Neural cell (in vitro differentiated cells): ENCODE data around the gene CHD2.

Experiments
- MXI1 ChIP-seq: fragments of 450-650 bp; conservative IDR thresholded peaks from 2 replicates; pipeline ENCODE4 v1.6.1; 2014; ENCODE audit warnings: antibody characterized with exemption, mild to moderate bottlenecking; ENCODE audit not compliant: poor library complexity, severe bottlenecking
- TF ChIP-seq, protein P1 (sequence below): fragments of 450-650 bp; IDR thresholded peaks from 2 replicates; pipeline ENCODE4 v1.5.1; 2014; ENCODE audit warnings: antibody characterized with exemption, mild to moderate bottlenecking, moderate library complexity; ENCODE audit not compliant: poor library complexity, severe bottlenecking

DNA sequence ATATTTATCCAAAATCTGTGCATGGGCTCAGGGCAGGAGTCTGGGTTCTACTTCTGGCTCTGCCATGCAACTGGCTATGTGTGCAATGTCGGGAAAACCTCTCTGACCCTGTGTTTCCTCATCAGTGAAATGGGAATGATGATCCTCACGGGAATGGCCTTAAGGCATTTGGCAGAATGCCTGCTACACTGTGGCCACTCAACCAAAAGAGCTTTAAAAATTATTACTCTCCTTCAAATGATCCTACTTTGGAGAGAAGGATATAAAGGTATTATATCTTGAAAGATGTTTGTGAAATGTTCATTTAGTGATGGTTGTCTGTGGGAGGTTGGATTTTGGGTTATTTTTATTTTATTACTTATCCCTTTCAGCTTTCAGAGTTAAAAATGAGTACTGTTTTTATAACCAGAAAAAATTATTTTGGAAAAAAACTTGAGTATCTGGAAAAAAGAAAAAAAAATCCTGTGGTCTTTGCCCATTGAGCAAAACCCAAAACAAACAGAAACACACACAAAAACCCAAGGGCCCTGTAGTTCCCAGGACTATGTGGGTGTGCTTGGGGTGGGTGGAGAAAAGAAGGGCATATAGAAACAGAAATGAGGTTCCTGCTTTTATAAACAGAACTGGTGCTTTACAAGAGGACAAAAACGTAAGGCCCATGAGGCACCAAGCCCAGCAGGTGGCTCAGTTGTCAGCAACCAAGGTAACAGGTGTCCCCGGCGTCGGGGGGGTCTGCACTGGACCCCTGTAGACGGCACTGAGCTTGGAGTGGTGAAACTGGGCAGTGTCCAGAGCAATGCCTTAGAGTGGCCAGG lies 166.9 kb downstream of the CHD2 start:
- TF ChIP-seq MXI1 = no peak
- TF ChIP-seq, protein P1, sequence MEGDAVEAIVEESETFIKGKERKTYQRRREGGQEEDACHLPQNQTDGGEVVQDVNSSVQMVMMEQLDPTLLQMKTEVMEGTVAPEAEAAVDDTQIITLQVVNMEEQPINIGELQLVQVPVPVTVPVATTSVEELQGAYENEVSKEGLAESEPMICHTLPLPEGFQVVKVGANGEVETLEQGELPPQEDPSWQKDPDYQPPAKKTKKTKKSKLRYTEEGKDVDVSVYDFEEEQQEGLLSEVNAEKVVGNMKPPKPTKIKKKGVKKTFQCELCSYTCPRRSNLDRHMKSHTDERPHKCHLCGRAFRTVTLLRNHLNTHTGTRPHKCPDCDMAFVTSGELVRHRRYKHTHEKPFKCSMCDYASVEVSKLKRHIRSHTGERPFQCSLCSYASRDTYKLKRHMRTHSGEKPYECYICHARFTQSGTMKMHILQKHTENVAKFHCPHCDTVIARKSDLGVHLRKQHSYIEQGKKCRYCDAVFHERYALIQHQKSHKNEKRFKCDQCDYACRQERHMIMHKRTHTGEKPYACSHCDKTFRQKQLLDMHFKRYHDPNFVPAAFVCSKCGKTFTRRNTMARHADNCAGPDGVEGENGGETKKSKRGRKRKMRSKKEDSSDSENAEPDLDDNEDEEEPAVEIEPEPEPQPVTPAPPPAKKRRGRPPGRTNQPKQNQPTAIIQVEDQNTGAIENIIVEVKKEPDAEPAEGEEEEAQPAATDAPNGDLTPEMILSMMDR = no peak
